HG02970 (cell line): ENCODE results near the gene RPL27.
A peak's percentile ranks its signal among the peaks of the same experiment; 100 is the strongest.

Source experiments
- ATAC-seq: cut with Tn5 transposase; IDR thresholded peaks from one replicate; pipeline ENCODE4 v1.9.1; 2021; ENCODE audit warnings: mild to moderate bottlenecking, moderate library complexity, moderate number of reproducible peaks; ENCODE audit not compliant: unreplicated experiment, low FRiP score

Gene RPL27

DNA sequence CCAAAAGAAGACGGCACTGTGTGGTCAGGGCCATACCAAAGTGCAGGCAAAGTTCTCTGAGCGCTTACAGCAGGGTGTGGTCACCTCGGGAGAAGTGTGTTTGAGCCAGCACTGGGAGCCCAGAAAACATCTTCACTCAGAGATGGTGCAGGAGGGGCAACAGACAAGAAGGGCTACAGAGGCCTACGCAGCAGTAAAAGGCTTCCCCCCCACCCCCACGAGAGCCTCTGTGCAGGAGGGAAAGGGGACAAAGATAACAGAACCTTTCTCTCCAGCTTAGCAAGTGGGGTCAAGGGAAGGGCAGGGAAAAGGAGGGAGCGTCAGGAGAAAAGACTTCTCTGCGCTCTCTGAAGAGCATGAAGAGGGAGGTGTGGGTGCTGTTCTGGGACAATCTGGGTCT lies 21.2 kb downstream of the RPL27 start:
- ATAC-seq = no peak

DNA sequence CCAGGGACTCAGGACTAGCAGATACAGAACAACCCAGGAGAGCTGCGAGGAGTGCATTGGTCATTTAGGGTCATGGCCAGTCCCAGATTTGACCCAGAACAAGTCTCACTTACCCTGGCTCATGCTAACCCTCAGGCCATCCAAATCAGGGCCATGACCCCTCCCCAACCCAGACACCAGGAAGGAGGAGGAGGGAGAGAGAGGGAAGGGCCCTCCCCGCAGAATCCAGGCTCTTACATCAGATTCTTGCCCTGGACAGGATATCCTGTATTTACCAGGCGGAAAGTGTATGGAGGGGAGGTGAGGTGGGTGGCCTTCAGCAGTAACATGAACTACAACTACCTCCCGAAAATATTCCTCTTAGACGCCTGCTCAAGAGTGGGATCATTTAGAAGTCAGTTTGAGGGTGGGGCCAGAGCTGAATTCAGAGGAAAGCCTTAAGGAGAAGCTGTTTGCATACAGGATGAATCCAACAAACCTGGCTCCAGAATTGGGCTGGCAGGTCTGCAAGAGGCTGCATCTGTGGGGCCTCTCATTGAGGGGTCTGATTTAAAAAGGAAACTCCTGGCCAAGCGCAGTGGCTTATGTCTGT lies 21.9 kb downstream of the RPL27 start:
- ATAC-seq = no peak

DNA sequence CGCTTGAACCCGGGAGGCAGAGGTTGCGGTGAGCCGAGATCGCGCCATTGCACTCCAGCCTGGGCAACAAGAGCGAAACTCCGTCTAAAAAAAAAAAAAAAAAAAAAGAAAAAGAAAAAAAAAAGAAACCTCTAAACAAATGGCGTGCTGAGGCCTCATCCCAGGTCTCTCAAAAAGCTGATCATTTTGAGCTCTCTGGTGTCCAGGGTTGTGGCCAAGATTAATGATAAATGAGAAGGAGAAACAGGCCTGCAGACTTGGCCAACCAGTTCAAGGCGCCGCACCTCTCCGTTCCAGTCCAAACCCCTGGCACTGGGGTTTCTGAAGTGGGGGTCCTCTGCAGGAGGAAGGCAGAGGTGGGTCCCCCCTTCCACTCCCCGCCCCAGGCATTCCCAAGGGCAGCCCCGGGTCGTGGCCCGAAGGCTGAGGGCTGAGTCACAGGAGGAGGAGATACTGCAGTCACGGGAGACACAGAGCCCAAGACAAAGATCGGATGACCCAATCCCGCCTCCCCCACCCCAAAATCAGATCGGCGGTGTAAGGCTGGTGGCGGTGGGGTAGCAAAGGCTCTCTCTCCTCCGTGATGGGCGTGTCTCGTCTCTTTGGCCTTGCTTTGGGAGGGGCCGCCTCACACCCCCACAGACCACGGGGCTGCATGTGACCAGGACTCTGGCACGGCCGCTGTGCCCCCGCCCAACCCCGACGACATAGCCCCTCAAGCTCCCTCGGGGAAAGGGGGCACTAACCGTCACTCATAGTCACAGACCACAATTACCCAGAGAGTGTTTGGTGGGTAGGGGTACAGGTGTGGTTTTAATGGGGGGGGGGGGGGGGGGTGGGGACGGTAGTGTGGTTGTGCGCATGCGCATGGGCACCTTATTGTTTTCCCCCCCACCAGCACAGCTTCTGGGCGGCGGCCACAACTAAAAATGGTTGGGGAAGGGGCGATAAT lies 22.8 kb downstream of the RPL27 start:
- no peak for ATAC-seq

DNA sequence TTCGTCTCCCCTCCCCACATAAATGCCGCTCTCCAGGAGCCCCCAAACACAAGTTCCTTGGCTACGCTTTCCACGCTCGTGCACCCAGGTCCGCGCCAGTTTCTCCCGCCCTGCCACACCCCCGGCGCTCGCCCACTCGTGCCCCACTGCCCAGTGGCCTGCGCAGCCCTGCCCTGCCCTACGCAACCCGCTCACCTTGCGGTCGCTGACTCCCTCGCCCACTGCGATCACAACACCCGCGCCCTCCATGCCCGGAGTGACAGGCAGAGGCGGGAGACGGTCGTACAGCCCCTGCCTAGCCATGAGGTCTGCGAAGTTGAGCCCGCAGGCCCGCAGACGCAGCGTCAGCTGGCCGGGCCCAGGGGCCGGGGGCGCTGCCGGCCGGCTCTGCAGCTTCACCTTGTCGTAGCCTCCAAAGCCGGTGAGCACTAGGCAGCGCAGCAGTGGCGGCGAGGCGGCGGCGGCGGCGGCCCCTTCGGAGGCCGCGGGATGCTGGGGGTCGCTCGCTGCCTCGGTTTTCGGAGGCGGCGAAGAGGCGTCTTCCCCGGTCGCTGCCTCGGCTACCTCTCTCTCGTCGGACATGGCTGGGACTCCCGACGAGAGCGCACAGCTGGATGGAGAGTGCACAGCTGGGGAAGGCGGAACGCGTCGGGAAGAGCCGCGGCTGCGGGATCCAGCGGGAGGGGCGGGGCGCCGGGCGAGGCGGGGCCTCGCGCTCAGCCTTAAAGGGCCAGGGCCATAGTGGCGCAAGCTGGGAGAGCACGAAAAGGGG lies 23.7 kb downstream of the RPL27 start, which contains the start of gene VAT1:
Gene VAT1 (minus strand): TSS at position 645 of the 772 bp plus-strand sequence. CDS start 63 bp downstream, at position 582.
- ATAC-seq = peak; percentile 42

DNA sequence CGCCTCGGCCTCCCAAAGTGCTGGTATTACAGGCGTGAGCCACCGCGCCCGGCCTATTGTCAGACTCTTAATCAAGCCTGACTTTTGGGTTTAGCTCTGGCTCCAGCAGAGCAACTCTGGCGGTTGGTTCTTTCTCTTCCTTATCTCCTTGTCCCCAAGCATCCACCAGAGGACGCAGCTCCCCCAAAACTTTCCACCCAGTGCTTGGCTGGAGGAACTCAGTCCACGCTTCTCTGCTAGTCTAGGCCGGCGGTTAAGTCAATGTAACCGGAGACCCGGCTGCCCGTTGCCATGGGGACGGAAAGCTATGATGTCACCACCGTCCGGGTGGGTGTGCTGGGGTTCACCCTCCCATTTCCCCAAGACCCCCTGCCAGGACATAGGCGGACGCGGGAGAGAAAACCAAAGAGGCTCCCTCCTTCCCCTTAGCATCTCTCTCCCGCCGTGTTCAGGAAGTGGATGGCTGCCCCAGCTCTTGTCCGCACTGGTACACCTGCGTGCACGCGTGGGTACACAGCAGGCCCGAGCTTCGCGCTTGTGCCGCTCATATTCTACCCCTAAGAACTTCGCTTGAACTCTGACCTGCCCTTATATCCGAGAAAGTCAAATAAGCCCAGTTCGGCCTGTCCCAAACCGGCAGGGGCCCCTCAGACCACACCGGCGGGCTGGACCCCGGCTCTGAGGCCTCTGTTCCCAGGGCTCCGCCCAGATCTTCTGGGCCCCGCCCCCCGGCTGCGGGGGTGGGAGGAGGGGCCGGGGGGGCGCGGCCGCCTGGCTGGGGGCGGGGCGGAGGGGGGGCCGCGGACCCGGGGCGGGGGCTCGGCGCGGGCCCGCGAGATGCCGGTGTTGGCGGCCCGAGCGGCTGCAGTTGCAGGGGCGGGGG lies 26.4 kb downstream of the RPL27 start, which contains the start of gene RND2:
Gene RND2 (plus strand): TSS at position 825 of the 883 bp plus-strand sequence. CDS start 117 bp downstream, outside the sequence.
- ATAC-seq = no peak

DNA sequence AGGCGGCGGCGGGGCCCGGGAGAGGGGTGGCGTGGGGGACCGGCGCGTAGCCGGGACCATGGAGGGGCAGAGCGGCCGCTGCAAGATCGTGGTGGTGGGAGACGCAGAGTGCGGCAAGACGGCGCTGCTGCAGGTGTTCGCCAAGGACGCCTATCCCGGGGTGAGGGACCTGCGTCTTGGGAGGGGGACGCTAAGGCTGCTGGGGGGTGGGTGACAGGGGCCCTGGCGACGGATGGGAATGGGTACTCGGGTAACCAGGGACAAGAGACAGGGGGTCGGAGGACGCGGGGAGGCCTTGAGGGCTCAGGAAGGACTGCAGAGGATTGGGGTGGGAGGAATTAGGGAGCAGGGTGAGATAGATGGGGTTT lies 27.1 kb downstream of the RPL27 start:
- no peak for ATAC-seq

DNA sequence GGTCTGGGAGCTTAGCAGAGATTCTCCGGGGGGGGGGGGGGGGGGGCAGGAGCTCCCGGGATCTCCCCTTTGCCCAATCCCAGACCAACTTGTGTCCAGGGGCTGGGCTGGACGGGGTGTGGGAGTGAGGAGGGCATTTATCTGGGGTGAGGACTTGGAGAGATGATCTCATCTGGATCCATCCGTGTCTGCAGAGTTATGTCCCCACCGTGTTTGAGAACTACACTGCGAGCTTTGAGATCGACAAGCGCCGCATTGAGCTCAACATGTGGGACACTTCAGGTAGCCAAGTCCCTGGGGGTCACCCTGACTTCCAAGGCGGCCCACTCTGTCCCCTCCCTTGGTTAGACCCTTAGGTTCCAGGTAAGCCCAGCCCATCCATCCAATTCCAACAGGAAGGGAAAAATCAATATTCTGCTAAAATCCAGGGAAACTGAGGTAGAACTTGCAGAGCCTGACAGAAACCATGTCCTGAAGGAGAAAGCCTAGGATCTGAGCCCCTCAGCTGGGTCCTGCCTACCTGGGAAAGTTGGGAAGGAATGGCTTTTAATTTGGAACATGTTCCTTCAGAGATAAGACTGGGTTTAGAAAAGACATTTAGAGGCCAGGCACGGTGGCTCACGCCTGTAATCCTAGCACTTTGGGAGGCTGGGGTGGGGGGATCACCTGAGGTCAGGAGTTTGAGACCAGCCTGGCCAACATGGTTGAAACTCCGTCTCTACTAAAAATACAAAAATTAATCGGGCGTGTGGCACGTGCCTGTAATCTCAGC lies 27.7 kb downstream of the RPL27 start:
- no peak for ATAC-seq

DNA sequence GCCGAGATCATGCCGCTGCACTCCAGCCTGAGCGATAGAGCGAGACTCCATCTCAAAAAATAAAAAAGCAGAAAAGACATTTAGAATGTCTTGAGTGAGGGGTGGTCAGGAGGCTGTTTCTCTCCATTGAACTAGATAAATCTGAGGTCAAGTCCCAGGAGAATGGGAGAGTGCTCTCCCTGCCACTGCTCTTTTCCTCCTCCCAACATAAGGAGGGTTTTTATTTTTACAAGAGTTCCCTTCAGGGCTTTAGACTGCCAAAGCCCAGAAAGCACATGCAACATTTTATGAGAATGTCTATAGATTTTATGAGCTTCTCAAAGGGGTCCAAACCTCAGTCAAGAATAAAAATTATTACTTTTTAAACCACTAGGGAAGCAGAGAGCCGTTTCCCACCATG lies 28.4 kb downstream of the RPL27 start:
- no peak for ATAC-seq

DNA sequence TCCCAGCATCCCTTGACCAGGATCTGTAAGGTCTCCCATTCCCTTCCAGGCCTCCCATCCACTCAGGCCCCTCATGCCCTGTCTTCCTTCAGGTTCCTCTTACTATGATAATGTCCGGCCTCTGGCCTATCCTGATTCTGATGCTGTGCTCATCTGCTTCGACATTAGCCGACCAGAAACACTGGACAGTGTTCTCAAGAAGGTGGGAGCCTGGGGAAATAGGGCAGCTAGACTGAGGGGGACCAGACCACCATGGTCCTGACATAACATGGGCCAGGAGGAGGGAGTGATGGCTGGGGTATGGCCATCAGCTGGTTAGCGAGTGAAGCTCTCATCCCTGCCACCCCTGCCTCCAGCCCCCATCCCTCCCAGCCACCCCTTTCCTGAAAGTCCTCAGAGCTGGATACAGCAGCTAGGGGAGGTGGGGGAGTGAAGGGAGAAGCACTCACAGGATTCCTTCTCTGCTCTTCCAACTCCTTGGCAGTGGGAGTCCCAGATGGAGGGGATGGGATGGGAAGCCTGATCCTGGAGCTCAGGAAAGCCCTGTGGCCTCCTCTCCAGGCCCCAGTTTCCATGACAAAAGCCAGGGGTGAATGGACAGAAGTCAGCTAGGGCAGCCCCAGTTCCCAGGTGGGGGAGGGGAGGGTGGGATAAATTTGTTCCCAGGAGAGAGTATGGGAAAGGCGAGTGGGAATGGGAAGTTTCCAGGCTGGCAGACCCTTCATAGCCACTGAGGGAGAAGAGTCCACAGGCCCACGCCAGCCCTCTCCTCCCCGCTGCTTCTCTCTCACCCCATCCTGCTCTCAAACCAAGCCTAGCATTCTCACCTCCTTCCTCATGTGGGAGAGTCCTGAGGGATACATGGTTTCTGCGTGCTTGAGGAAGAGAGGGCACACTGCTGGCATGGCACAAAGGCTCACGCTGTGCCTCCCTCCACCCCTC lies 29.1 kb downstream of the RPL27 start:
- ATAC-seq = no peak

DNA sequence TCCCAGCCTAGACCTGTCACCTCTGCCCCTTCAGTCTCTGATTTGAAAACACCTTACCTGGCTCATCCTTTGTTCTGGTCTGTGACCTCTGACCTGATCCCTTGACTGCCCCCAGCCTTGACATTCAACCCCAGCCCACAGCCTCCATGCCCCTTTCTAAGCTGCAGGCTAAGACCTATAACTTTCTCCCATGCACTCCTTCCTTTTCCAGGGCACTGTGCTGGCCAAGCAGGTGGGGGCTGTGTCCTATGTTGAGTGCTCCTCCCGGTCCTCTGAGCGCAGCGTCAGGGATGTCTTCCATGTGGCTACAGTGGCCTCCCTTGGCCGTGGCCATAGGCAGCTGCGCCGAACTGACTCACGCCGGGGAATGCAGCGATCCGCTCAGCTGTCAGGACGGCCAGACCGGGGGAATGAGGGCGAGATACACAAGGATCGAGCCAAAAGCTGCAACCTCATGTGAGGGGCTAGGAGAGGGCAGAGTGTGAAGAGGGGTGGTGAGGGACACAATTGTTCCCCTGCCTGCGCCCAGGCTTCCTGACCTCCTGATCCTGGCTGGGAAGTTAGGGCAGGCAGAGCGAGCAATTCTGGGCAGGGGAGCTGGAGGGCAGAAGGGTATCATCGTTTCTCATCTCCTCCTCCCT lies 30.1 kb downstream of the RPL27 start:
- no peak for ATAC-seq

DNA sequence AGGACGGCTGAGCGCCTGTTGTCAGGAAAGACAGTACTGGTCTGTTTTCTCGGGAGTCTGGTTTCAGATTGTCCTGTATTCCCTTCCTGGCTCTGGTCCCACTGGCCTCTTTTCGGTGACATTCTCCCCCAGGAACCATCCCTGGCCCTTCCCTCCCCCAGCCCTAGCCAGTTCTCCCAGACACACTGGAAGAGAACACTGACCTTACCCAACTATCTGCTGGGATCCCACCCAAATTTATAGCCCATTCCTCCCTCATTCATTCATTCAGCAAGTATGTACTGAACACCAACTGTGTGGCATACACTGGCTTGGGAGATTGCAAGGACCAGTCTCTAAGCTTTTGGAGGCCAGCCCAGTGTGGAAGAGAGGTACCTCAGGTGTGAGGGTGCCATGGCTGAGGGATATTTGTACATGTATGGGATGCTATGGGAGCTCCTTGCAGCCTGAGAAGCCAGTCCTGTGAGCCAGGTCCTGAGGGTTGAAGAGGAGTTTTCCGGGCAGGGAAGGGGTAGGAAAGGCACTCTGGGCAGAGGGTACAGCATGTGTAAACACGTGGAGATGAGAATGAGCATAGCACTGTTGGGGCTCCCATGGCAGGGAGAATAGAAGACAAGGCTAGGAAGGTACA lies 32.0 kb downstream of the RPL27 start:
- no peak for ATAC-seq

DNA sequence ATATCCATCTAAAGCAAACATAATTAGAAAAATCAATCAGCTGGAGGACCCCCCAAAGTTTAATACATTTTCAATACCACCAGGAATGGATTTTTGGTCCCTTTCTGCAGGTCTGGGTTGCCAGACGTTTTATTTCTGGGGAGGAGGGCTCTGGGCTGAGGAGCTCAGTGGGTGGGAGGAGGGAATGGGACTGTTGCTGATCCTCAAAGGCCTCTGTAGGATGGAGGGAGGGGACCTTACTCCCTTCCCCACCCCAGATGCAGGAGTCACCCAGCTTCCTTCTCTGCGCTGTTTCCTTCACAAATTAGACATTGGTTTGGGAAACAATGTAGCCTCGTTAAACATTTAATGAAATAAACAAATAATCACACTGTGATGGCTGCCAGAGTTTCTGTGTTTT lies 33.4 kb downstream of the RPL27 start:
- no peak for ATAC-seq

DNA sequence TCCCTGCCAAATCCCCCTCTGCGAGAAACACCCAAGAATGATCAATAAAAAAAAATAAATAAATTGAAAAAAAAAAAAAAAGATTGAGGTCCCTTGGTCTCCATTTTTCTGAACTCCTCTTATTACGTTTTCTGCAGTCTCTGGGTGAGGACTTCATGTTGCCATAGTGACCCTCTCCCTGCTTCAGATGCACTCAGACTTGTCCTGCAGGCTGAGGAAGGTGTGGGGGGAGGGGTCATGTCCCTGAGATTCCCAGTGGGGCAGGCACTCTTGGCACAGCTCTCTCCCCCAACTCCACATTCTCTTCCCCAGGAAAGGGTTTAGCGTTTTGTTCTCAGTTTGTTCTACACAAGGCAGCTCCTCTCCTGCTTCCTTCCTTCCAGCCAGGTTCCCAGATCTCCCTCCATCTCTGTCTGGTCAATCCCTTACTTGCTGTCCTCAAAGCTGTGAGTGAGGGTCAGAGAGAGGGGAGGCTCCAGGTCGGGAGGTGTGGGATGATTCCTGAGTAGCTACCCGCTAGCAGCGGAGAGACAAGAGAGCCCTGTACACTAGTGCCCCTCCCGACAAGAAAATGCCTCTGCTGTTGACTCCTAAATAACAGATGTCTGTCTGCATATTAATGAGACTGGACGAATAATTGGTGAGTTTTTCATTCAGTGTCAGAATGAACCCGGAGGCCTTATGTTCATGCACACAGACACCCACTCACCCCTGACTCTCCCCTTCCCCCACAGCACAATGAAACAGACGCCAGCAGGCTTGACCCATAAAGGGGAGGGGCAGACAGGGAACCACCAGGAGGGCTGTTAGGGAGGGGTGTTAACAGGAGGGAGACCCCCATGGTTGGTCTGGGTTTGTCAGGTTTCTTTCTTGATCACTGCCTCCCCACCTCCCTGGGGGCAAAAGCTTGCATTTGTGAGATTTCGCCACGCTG lies 36.0 kb downstream of the RPL27 start:
- no peak for ATAC-seq

DNA sequence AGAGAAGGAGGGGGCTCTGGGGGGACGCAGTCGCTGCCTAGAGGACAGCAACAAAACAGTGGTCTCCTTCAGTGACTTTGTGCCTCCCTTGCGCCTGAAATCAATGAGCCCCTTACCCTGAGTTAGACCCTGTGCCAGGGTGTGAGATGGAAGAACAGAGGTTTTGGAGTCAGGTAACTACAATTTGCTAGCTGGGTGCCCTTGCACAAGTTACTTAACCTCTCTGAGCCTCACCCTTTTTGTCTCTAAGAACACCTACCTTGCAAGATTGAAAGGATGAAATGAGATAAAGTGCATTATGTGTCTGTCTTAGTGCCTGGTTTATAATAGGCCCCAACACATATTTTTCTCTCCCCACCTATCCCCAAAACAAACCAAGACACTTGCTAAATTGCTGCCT lies 36.7 kb downstream of the RPL27 start:
- ATAC-seq = no peak

DNA sequence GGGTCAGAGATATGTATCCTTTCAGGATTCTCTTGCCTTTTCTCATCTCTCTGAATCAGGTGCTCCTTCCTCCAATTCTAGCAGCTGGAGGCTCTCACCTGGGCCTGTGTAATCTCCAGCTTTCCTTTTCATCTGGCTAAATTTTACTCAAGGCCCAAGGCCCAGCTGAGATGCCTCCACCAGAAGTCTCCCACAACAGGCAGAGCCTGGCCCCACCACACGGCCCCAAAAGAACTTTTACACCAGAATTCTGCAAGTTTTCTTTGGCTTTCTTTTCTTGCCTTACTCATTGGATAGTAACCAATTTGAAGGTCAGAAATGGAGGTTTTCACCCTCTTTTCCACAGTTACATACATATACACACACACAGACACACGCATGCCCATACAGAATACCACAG lies 41.4 kb downstream of the RPL27 start:
- ATAC-seq = no peak

DNA sequence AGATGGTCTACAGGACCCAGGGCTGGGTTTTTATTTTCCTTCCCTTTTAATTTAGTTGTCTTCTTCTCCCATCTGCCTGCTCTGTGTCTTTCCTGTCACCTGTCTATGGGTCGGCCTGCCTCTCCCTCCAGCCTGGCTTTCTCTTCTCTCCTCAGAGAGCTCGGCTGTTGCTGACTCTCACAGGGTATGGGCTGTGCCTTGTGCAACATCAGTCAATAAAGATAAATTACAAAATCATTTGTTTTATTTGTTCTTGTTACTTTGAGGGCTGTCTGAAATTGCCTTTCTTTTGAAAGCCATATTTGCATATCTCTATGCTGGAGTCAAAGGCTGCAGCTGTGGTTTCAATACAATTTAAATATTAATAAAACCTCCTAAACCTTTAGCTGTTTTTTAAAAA lies 42.4 kb downstream of the RPL27 start:
- no peak for ATAC-seq
